Heart right ventricle (tissue), 16 donors: Measurements from ENCODE around the gene FANCC. TPM values are rescaled to one million over a fixed set of nuclear protein-coding genes. Genes with fewer than 3 reads are reported as not detected.

ENCODE experiments used
- ATAC-seq, 8 donors: fragments of 200-7000 bp; cut with Tn5 transposase; one replicate each; pipeline ENCODE4 v1.9.1; 2020; ENCODE audit warnings: mild to moderate bottlenecking in 8 of 8, moderate library complexity in 8 of 8, moderate number of reproducible peaks in 1 of 8
- DNase-seq, 2 donors: peaks; one replicate each; pipeline ENCODE4 v3.0.0-alpha.2; 2020
- H3K27ac ChIP-seq, 10 donors: fragments of 200-600 bp; sonication (generic) in 2 of 10; one replicate each; pipeline versions ENCODE4 v1.5.0 to v1.8.0; 2020 to 2022; ENCODE audit warnings: mild to moderate bottlenecking in 3 of 10
- H3K27me3 ChIP-seq, 7 donors: fragments of 200-600 bp; one replicate each; pipeline ENCODE4 v1.8.0; 2021 to 2022; ENCODE audit warnings: mild to moderate bottlenecking in 2 of 7
- H3K36me3 ChIP-seq, 9 donors: fragments of 200-600 bp; sonication (generic) in 1 of 9; one replicate each; pipeline versions ENCODE4 v1.5.0 to v1.8.0; 2020 to 2022; ENCODE audit warnings: mild to moderate bottlenecking in 2 of 9
- H3K4me1 ChIP-seq, 9 donors: fragments of 200-600 bp; sonication (generic) in 1 of 9; one replicate each; pipeline versions ENCODE4 v1.5.0 to v1.8.0; 2020 to 2022; ENCODE audit warnings: mild to moderate bottlenecking in 4 of 9
- H3K4me3 ChIP-seq, 10 donors: fragments of 200-600 bp; sonication (generic) in 2 of 10; one replicate each; pipeline versions ENCODE4 v1.5.0 to v1.8.0; 2020 to 2022; ENCODE audit warnings: mild to moderate bottlenecking in 7 of 10, moderate library complexity in 2 of 10
- H3K9me3 ChIP-seq, 11 donors: fragments of 200-600 bp in 10 of 11; sonication (generic) in 2 of 11; one replicate each; pipeline versions ENCODE4 v1.5.0 to v1.8.0; 2013 to 2022; ENCODE audit warnings: mild to moderate bottlenecking in 2 of 11, control low read depth in 1 of 11, moderate library complexity in 1 of 11
- WGBS, 2 donors: extraction: QIAGEN DNeasy Blood & Tissue Kit; methylation state at CpG; one replicate each; pipeline ENCODE4 v1.1.7; 2013; ENCODE audit warnings: inconsistent platforms in 1 of 2; 5-methylcytosine and 5-hydroxymethylcytosine counted together
- intact Hi-C, 10 donors: fragments of 100-400 bp; cut with DNase I; formaldehyde crosslinking; loops; one replicate each; pipeline versions ENCODE4 v1.11.1 to v1.14.2; 2022
- polyA plus RNA-seq, 2 donors: library from polyadenylated mRNA; stranded (reverse); fragments of 200-250 nt; gene quantifications; one replicate each; pipeline ENCODE4 v1.2.3, GENCODE V29; 2013
- total RNA-seq, 10 donors: library from RNA; stranded (reverse); fragmentation: NEBNext Ultra II Directional in 3 of 10; extraction: Animal tissue kit (Norgen Biotek cat#: 25700) in 3 of 10; gene quantifications; one replicate each; pipeline versions ENCODE4 v1.2.1 to v1.2.4, GENCODE V29; 2021 to 2023
- TF ChIP-seq, protein P1 (sequence below), 9 donors: fragments of 200-600 bp; sonication (generic) in 2 of 9; IDR thresholded peaks; one replicate each; pipeline versions ENCODE4 v1.5.0 to v1.8.0; 2021 to 2022; ENCODE audit warnings: antibody characterized with exemption in 9 of 9, mild to moderate bottlenecking in 5 of 9, moderate library complexity in 1 of 9
- donor health status: Arrhythmogenic right ventricular cardiomyopathy.
- donor health status: ischemic (EF 13 %, LVEDD 7.1; RV severe dilation, severe dysfunction).
- donor health status: healthy with polysubstance abuse.
- donor health status: DM: no; HTN: yes; CAD: no.
- donor health status: DM: no; HTN: no; CAD: no.
- donor health status: ischemic (EF 25% LVEDD 6.9; RV normal size, moderate dysfunction).
- donor health status: ischemic (EF 25% LVEDD 5.7; RV mildly dilated, moderate dysfunction).
- donor health status: healthy.
- donor health status: DM: yes; HTN: yes; CAD: no.
- donor health status: Ischemic cardiomyopathy.
- donor health status: ischemic (EF 35%, LVEDD 5.7; RV mildly dilated, moderate dysfunction).
- donor health status: nonischemic (EF 11% LVEDD 7.7; RV severe dilation, severe dysfunction).
- donor health status: DM: yes; HTN: yes; CAD: no.
- donor health status: PGD.
- donor health status: ischemic (EF 29% LVEDD 5.4; RV normal size, mild dysfunction).
- donor health status: nonischemic (EF 23%, LVEDD 6.1; RV moderate dilation, normal function).

FANCC gene
- total and polyA plus RNA-seq, 12 donors = 2.9 to 6.8 (median 4.3) TPM

DNA sequence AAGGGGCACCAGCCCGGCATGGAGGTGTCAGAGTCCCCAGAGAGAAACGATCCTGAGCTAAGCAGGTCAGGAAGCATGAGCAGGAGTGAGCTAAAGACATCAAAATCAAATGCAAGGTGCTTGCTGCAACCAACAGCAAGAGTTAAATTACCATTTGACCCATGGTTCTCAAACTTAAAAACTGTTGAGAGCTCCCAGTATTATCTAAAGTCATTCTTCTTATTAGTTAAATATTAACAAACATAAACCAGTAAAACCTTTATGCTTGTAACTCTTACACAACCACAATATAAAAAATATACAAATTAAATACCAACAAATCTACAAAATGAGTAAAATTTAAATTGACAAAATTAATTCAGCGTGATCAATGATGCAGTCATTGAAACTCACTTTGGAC is 51.5 kb downstream of the FANCC start:
- ATAC-seq (no peak), DNase-seq (no peak)
- Histone ChIP-seq H3K27me3 (no peaks in the 10 kb centered on the region), H3K36me3 (no peaks in the 10 kb centered on the region), H3K27ac (no peak overlapping the region), H3K4me1 (peaks cover 0 to 4% (median 0%) of the 10 kb centered on the region in 9 donors), H3K4me3 (no peak overlapping the region), H3K9me3 (no peaks in the 10 kb centered on the region)
- intact Hi-C loops = loop anchor here in 2 of 10 donors (10.0 kb wide), 2 partner anchors 581 to 591 kb away; no protein-coding TSS in a partner anchor
- TF ChIP-seq, protein P1, sequence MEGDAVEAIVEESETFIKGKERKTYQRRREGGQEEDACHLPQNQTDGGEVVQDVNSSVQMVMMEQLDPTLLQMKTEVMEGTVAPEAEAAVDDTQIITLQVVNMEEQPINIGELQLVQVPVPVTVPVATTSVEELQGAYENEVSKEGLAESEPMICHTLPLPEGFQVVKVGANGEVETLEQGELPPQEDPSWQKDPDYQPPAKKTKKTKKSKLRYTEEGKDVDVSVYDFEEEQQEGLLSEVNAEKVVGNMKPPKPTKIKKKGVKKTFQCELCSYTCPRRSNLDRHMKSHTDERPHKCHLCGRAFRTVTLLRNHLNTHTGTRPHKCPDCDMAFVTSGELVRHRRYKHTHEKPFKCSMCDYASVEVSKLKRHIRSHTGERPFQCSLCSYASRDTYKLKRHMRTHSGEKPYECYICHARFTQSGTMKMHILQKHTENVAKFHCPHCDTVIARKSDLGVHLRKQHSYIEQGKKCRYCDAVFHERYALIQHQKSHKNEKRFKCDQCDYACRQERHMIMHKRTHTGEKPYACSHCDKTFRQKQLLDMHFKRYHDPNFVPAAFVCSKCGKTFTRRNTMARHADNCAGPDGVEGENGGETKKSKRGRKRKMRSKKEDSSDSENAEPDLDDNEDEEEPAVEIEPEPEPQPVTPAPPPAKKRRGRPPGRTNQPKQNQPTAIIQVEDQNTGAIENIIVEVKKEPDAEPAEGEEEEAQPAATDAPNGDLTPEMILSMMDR (IDR thresholded peaks at IDR 0.05) = no peak
- WGBS, 2 donors = 61 to 67% methylated on average over 3 of the region's 3 CpGs

- Histone ChIP-seq H3K4me1 (peaks cover 0 to 4% (median 0%) of the 10 kb centered on the region in 9 donors), H3K4me3 (no peak overlapping the region), H3K27ac (no peak overlapping the region), H3K9me3 (peaks cover 0 to 2% (median 0%) of the 10 kb centered on the region in 11 donors), H3K27me3 (no peaks in the 10 kb centered on the region), H3K36me3 (no peaks in the 10 kb centered on the region)
- ATAC-seq = no peak
- no peak for DNase-seq
- TF ChIP-seq, protein P1 (IDR thresholded peaks at IDR 0.05) = peak in 6 of 9 donors; percentile 17 to 46 (median 26)
- intact Hi-C loops = loop anchor here in 2 of 10 donors (10.0 kb wide), 2 partner anchors 580 to 590 kb away; no protein-coding TSS in a partner anchor
- WGBS, 2 donors = 78 to 79% methylated on average over 5 of the region's 5 CpGs
These were observed 52.4 kb downstream of the FANCC start for GRCh38 chr9:95264954-95265615.

- peaks cover 0 to 4% (median 0%) of the 10 kb centered on the region in 9 donors for H3K4me1 ChIP-seq
- TF ChIP-seq, protein P1 (IDR thresholded peaks at IDR 0.05) = no peak
- 69 to 83% methylated on average over 1 of the region's 1 CpG for WGBS, 2 donors
- intact Hi-C loops = loop anchor here in 2 of 10 donors (10.0 kb wide), 2 partner anchors 577 to 587 kb away; no protein-coding TSS in a partner anchor
- H3K36me3 ChIP-seq = no peaks in the 10 kb centered on the region
- no peak overlapping the region for H3K4me3 ChIP-seq
- H3K9me3 ChIP-seq = peaks cover 0 to 3% (median 0%) of the 10 kb centered on the region in 11 donors
- no peaks in the 10 kb centered on the region for H3K27me3 ChIP-seq
- ATAC-seq = no peak
- no peak for DNase-seq
- no peak overlapping the region for H3K27ac ChIP-seq
These were observed 55.6 kb downstream of the FANCC start for GRCh38 chr9:95261890-95262289.

DNA sequence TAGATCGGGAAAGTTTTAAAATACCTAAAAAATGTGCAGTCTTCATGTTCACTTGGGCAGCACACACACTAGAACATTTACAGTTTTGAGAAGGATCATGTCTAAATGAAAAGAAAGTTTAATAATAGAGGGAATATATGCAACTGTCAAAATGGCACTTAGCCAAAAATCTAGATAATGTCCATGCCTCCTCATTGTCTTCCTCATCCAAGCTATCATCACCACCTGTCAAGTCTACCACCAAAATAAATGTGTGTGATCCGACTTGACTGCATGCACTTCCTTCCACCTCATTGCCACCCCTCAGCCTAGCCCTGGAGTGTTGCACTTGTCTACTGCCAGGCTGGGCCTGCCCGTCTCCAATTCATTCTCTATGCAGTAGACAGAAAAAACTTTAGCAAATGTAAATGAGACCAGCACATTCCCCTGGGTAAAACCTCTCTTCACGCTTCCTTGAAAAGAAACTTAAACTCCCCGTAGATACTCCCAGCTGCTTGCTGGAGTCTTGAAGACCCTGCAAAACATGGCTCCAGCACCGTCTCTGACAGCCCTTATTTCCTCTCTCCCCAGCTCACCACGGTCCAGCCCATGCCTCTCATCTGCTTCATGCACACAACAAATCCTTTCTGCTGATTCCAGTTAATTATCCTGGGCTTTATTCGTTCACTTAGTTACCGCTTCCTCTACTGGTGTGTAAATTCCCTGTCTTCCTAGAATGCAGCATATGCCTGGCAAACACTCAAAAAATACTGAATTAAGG is 66.9 kb downstream of the FANCC start:
- intact Hi-C loops = no loop called here
- ATAC-seq (no peak), DNase-seq (no peak)
- Histone ChIP-seq H3K27me3 (no peaks in the 10 kb centered on the region), H3K27ac (no peak overlapping the region), H3K9me3 (peaks cover 0 to 5% (median 0%) of the 10 kb centered on the region in 11 donors), H3K4me1 (peaks cover 0 to 15% (median 8%) of the 10 kb centered on the region in 9 donors), H3K4me3 (no peak overlapping the region), H3K36me3 (peaks cover 0 to 20% (median 0%) of the 10 kb centered on the region in 9 donors)
- WGBS, 2 donors = 56 to 67% methylated on average over 9 of the region's 9 CpGs
- TF ChIP-seq, protein P1 (IDR thresholded peaks at IDR 0.05) = no peak
